Measurements from ENCODE around the gene EEFSEC.

DNA sequence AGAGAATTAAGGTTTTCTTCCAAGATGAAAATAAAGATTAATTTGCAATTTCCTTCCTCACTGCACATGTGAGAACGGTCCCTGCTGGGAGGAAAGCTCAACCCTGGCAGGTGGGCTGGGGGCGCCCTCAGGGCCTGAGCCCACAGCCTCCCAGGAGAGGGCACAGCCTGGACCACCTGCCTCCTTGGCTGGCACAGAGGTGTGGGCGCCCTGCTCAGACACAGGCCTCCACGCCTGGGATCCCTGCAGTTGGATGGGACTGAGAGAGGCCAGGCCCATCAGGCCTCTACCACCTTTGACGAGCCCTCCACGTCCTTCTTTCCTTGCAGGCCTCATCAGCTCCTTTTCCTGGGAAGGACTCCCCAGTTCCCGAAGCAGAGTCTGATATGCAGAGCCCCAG, 267.0 kb downstream of the EEFSEC start:
- TF ChIP-seq, protein P1, sequence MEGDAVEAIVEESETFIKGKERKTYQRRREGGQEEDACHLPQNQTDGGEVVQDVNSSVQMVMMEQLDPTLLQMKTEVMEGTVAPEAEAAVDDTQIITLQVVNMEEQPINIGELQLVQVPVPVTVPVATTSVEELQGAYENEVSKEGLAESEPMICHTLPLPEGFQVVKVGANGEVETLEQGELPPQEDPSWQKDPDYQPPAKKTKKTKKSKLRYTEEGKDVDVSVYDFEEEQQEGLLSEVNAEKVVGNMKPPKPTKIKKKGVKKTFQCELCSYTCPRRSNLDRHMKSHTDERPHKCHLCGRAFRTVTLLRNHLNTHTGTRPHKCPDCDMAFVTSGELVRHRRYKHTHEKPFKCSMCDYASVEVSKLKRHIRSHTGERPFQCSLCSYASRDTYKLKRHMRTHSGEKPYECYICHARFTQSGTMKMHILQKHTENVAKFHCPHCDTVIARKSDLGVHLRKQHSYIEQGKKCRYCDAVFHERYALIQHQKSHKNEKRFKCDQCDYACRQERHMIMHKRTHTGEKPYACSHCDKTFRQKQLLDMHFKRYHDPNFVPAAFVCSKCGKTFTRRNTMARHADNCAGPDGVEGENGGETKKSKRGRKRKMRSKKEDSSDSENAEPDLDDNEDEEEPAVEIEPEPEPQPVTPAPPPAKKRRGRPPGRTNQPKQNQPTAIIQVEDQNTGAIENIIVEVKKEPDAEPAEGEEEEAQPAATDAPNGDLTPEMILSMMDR (IDR thresholded peaks at IDR 0.05): no peak
- no peak for TF ChIP-seq POLR2A (IDR thresholded peaks at IDR 0.05)

Measured in esophagus squamous epithelium (tissue), 4 donors.